SU-DHL-6 (cell line): ENCODE measurements around the gene AP1S3.

ENCODE experiments used
- H2AFZ ChIP-seq: fragments of 200-600 bp; sonication (generic); 2 replicates; pipeline ENCODE4 v1.6.1; 2014; ENCODE audit warnings: low read depth, mild to moderate bottlenecking, moderate library complexity, mixed read lengths, antibody characterized with exemption, low read length; ENCODE audit not compliant: severe bottlenecking
- H3F3A ChIP-seq: fragments of 200-600 bp; shearing (Covaris generic); 2 replicates; pipeline ENCODE4 v1.6.0; 2016; ENCODE audit warnings: antibody characterized with exemption, mild to moderate bottlenecking; ENCODE audit not compliant: insufficient read depth
- H3K27ac ChIP-seq: fragments of 200-600 bp; sonication (generic); 2 replicates; pipeline ENCODE4 v1.5.1; 2016; ENCODE audit warnings: low read depth, mild to moderate bottlenecking, low read length, moderate library complexity, mixed read lengths
- H3K27me3 ChIP-seq: fragments of 200-600 bp; sonication (generic), shearing (Covaris generic); 2 replicates; pipeline ENCODE4 v1.6.0; 2014; ENCODE audit warnings: mild to moderate bottlenecking, low read length
- H3K36me3 ChIP-seq: fragments of 200-600 bp; sonication (generic); 2 replicates; pipeline ENCODE4 v1.6.1; 2014; ENCODE audit warnings: mild to moderate bottlenecking, low read length, mixed read lengths
- H3K4me2 ChIP-seq: fragments of 300-600, 200-600 bp; shearing (Covaris generic), sonication (generic); 2 replicates; pipeline ENCODE4 v1.6.0; 2014; ENCODE audit warnings: low read length, low read depth, mild to moderate bottlenecking; ENCODE audit not compliant: poor library complexity, severe bottlenecking
- H3K4me3 ChIP-seq: fragments of 200-600 bp; sonication (generic); 2 replicates; pipeline ENCODE4 v1.5.1; 2014; ENCODE audit warnings: antibody characterized with exemption, low read length, mild to moderate bottlenecking, mixed read lengths; ENCODE audit not compliant: insufficient read depth, poor library complexity, severe bottlenecking
- H3K79me2 ChIP-seq: fragments of 200-600 bp; sonication (generic); 2 replicates; pipeline ENCODE4 v1.6.1; 2014; ENCODE audit warnings: mild to moderate bottlenecking, low read length, moderate library complexity; ENCODE audit not compliant: insufficient read depth
- H3K9ac ChIP-seq: fragments of 200-600 bp; sonication (generic); 2 replicates; pipeline ENCODE4 v1.7.0; 2014; ENCODE audit warnings: mild to moderate bottlenecking, low read length
- H3K9me2 ChIP-seq: fragments of 200-600 bp; sonication (generic); replicated peaks from 2 replicates; pipeline ENCODE4 v1.6.1; 2014; ENCODE audit warnings: low read length; ENCODE audit not compliant: insufficient read depth
- H3K9me3 ChIP-seq: fragments of 200-600 bp; sonication (generic); 2 replicates; pipeline ENCODE4 v1.6.1; 2014; ENCODE audit warnings: low read length, mixed read lengths; ENCODE audit not compliant: insufficient read depth
- H4K20me1 ChIP-seq: fragments of 200-600 bp; sonication (generic); 2 replicates; pipeline ENCODE4 v1.6.1; 2014; ENCODE audit warnings: low read depth, mild to moderate bottlenecking, antibody characterized with exemption, low read length, moderate library complexity, mixed read lengths
- EZH2phosphoT487 ChIP-seq: fragments of 200-600 bp; sonication (generic), shearing (Covaris generic); conservative IDR thresholded peaks from 2 replicates; pipeline ENCODE4 v1.6.1; 2018; ENCODE audit warnings: mild to moderate bottlenecking, antibody characterized with exemption, low read length, moderate library complexity, mixed read lengths
- TF ChIP-seq, protein P1 (sequence below): fragments of 200-600 bp; sonication (generic); IDR thresholded peaks from one replicate; pipeline ENCODE4 v1.5.1; 2017; ENCODE audit warnings: antibody characterized with exemption, mild to moderate bottlenecking, low read length, moderate library complexity; ENCODE audit not compliant: insufficient read depth, poor library complexity, severe bottlenecking

Gene AP1S3

DNA sequence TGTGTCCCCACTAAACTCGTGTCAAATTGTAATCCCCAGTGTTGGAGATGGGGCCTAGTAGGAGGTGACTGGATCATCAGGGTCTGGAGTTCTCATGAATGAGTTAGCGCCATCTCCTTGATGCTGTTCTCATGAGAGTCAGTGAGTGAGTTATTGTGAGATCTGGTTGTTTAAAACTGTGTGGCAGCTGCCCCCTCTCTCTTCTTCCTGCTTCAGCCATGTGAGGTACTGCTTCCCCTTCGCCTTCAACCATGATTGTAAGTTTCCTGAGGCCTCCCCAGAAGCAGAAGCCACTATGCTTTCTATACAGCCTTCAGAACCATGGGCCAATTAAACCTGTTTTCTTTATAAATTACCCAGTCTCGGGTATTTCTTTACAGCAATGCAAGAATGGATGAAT, 50.4 kb downstream of the AP1S3 start:
- H3K4me2 ChIP-seq: no peak overlapping the region
- H3K9me3 ChIP-seq: no peaks in the 10 kb centered on the region
- H2AFZ ChIP-seq: no peak overlapping the region
- H3K79me2 ChIP-seq: no peaks in the 10 kb centered on the region
- no peaks in the 10 kb centered on the region for H3K27me3 ChIP-seq
- H3K9ac ChIP-seq: no peak overlapping the region
- H3K4me3 ChIP-seq: no peak overlapping the region
- no peak overlapping the region for H3K27ac ChIP-seq
- TF ChIP-seq EZH2phosphoT487: no peak
- TF ChIP-seq, protein P1, sequence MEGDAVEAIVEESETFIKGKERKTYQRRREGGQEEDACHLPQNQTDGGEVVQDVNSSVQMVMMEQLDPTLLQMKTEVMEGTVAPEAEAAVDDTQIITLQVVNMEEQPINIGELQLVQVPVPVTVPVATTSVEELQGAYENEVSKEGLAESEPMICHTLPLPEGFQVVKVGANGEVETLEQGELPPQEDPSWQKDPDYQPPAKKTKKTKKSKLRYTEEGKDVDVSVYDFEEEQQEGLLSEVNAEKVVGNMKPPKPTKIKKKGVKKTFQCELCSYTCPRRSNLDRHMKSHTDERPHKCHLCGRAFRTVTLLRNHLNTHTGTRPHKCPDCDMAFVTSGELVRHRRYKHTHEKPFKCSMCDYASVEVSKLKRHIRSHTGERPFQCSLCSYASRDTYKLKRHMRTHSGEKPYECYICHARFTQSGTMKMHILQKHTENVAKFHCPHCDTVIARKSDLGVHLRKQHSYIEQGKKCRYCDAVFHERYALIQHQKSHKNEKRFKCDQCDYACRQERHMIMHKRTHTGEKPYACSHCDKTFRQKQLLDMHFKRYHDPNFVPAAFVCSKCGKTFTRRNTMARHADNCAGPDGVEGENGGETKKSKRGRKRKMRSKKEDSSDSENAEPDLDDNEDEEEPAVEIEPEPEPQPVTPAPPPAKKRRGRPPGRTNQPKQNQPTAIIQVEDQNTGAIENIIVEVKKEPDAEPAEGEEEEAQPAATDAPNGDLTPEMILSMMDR: no peak
- no peaks in the 10 kb centered on the region for H3K36me3 ChIP-seq
- H3K9me2 ChIP-seq: no peaks in the 10 kb centered on the region
- H4K20me1 ChIP-seq: no peaks in the 10 kb centered on the region
- no peaks in the 10 kb centered on the region for H3F3A ChIP-seq

DNA sequence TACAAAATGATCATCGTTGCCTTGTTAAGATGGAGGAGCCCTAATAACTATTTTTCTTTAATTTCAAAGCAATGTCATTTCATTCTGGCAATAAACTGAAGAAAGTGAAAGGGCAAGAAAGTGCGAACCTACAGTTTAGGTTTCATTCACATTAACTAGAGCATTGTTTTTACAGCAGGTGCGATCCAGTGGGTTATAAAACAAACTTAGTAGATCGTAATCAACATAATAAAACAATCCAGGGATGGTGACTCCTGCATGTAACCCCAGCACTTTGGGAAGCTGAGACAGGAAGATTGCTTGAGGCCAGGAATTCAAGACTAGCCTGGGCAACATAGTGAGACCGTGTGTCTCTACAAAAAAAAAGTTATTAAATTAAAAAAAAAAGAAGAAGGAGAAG, 51.1 kb downstream of the AP1S3 start:
- Histone ChIP-seq H3F3A (no peaks in the 10 kb centered on the region), H3K79me2 (no peaks in the 10 kb centered on the region), H3K9me3 (no peaks in the 10 kb centered on the region), H3K27me3 (no peaks in the 10 kb centered on the region), H2AFZ (no peak overlapping the region), H3K4me3 (no peak overlapping the region), H3K27ac (no peak overlapping the region), H3K4me2 (no peak overlapping the region), H4K20me1 (no peaks in the 10 kb centered on the region), H3K9ac (no peak overlapping the region), H3K9me2 (no peaks in the 10 kb centered on the region), H3K36me3 (no peaks in the 10 kb centered on the region)
- TF ChIP-seq, protein P1: no peak
- TF ChIP-seq EZH2phosphoT487: no peak

DNA sequence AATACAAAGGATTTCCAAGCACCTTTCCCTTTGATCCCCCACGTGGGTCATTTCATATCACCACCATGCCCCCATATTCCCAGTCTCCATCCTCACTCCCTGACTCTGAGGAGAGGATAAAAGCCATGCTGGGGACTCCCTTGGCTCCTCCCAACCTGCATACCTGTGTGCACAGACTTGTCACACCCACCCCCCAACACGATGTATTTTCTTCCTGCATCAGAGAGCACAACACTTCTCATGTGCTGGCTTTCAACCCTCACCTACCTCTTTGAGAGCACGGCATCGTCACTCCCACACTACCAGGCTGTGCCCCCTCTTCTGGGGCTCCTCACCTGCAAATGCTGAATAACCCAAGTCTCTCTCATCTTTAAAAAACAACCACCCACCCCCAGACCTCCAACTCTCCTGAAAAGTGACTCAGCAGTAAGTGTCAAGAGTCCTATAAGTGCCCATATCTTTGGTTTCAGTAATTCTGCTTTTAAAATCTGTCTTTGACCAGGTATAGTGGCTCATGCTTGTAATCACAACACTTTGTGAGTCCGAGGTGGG, 53.1 kb downstream of the AP1S3 start:
- H2AFZ ChIP-seq: no peak overlapping the region
- H3K79me2 ChIP-seq: no peaks in the 10 kb centered on the region
- no peak overlapping the region for H3K4me2 ChIP-seq
- H3K27ac ChIP-seq: no peak overlapping the region
- no peak overlapping the region for H3K4me3 ChIP-seq
- H4K20me1 ChIP-seq: no peaks in the 10 kb centered on the region
- H3K36me3 ChIP-seq: no peaks in the 10 kb centered on the region
- no peaks in the 10 kb centered on the region for H3K9me2 ChIP-seq
- H3K9me3 ChIP-seq: no peaks in the 10 kb centered on the region
- TF ChIP-seq, protein P1: no peak
- TF ChIP-seq EZH2phosphoT487: no peak
- no peaks in the 10 kb centered on the region for H3F3A ChIP-seq
- H3K9ac ChIP-seq: no peak overlapping the region
- no peaks in the 10 kb centered on the region for H3K27me3 ChIP-seq
